ENCODE measurements around the gene ZDHHC7. TPM values are rescaled to one million over a fixed set of nuclear protein-coding genes. Genes with fewer than 3 reads are reported as not detected.

The ZDHHC7 gene
- total and polyA plus RNA-seq, 4 donors, result 2.5 to 14.9 (median 12.1) TPM

- TF ChIP-seq ATF3 (IDR thresholded peaks at IDR 0.05), result no peak
- no peak for TF ChIP-seq HNF4A (conservative IDR thresholded peaks at IDR 0.05)
- no peak for TF ChIP-seq ZBTB33 (IDR thresholded peaks at IDR 0.05)
- no peak for TF ChIP-seq EGR1 (IDR thresholded peaks at IDR 0.05; ENCODE audit: low read depth in 2 of 2)
- TF ChIP-seq CTCF (IDR thresholded peaks at IDR 0.05; ENCODE audit: low read depth, low read length, missing input control), result no peak
- TF ChIP-seq JUND (IDR thresholded peaks at IDR 0.05), result no peak
- no peak for TF ChIP-seq YY1 (IDR thresholded peaks at IDR 0.05)
- no peak for TF ChIP-seq SP1 (IDR thresholded peaks at IDR 0.05)
- TF ChIP-seq FOXA1 (IDR thresholded peaks at IDR 0.05), result no peak
- TF ChIP-seq NR2F2 (IDR thresholded peaks at IDR 0.05), result no peak
- no peak for TF ChIP-seq REST (IDR thresholded peaks at IDR 0.05)
- no peak for TF ChIP-seq RAD21 (IDR thresholded peaks at IDR 0.05)
- Histone ChIP-seq H3K27me3 (ENCODE audit: control insufficient read depth in 4 of 4, insufficient read depth in 4 of 4, low read length in 3 of 4) (no peaks in the 10 kb centered on the region), H3K4me3 (ENCODE audit: low read depth in 1 of 3, low read length in 3 of 3) (no peak overlapping the region), H3K4me1 (ENCODE audit: control insufficient read depth in 4 of 4, insufficient read depth in 4 of 4, low read length in 3 of 4) (peaks cover 0 to 5% (median 4%) of the 10 kb centered on the region in 4 donors), H3K9ac (ENCODE audit: low read depth in 1 of 2, low read length in 2 of 2) (no peak overlapping the region), H3K36me3 (ENCODE audit: control insufficient read depth in 4 of 4, insufficient read depth in 3 of 4, low read depth in 1 of 4, low read length in 3 of 4) (peaks cover 7 to 34% (median 27%) of the 10 kb centered on the region in 4 donors), H3K9me3 (ENCODE audit: control insufficient read depth in 4 of 4, low read length in 3 of 4) (no peaks in the 10 kb centered on the region), H3K27ac (ENCODE audit: low read depth in 1 of 2, low read length in 2 of 2) (peak overlapping the region in 1 of 2 donors; percentile 64)
- 96% methylated on average over 8 of the region's 8 CpGs for WGBS
- DNase-seq (ENCODE audit: low spot score), result no peak
Observed at GRCh38 chr16:84993926-84994325, 17.4 kb downstream of the ZDHHC7 start.

GRCh38 chr16:84992717-84993075 is 18.6 kb downstream of the ZDHHC7 start:
- Histone ChIP-seq H3K27me3 (ENCODE audit: control insufficient read depth in 4 of 4, insufficient read depth in 4 of 4, low read length in 3 of 4) (no peaks in the 10 kb centered on the region), H3K4me3 (ENCODE audit: low read depth in 1 of 3, low read length in 3 of 3) (no peak overlapping the region), H3K9ac (ENCODE audit: low read depth in 1 of 2, low read length in 2 of 2) (no peak overlapping the region), H3K4me1 (ENCODE audit: control insufficient read depth in 4 of 4, insufficient read depth in 4 of 4, low read length in 3 of 4) (peaks cover 0 to 3% (median 0%) of the 10 kb centered on the region in 4 donors), H3K9me3 (ENCODE audit: control insufficient read depth in 4 of 4, low read length in 3 of 4) (no peaks in the 10 kb centered on the region), H3K36me3 (ENCODE audit: control insufficient read depth in 4 of 4, insufficient read depth in 3 of 4, low read depth in 1 of 4, low read length in 3 of 4) (peaks cover 7 to 42% (median 35%) of the 10 kb centered on the region in 4 donors), H3K27ac (ENCODE audit: low read depth in 1 of 2, low read length in 2 of 2) (no peak overlapping the region)
- no peak for DNase-seq (ENCODE audit: low spot score)
- 82% methylated on average over 3 of the region's 3 CpGs for WGBS
- TF ChIP-seq JUND (IDR thresholded peaks at IDR 0.05) (no peak), TAF1 (conservative IDR thresholded peaks at IDR 0.05) (no peak), RXRA (IDR thresholded peaks at IDR 0.05) (no peak), FOXA1 (IDR thresholded peaks at IDR 0.05) (no peak), ZBTB33 (IDR thresholded peaks at IDR 0.05) (no peak), YY1 (IDR thresholded peaks at IDR 0.05) (no peak), ATF3 (IDR thresholded peaks at IDR 0.05) (no peak), REST (IDR thresholded peaks at IDR 0.05) (no peak), FOXA2 (IDR thresholded peaks at IDR 0.05) (no peak), EGR1 (IDR thresholded peaks at IDR 0.05; ENCODE audit: low read depth in 2 of 2) (no peak), GABPA (IDR thresholded peaks at IDR 0.05 in 1 of 2, conservative IDR thresholded peaks at IDR 0.05 in 1 of 2) (no peak), SP1 (IDR thresholded peaks at IDR 0.05) (no peak), HNF4G (IDR thresholded peaks at IDR 0.05) (no peak)

All from liver (tissue), 9 donors.